H1 (cell line): ENCODE data around the gene OTOF. TPM values are rescaled to one million over a fixed set of nuclear protein-coding genes. Genes with fewer than 3 reads are reported as not detected.
A peak's percentile ranks its signal among the peaks of the same experiment; 100 is the strongest.

Experiments used
- CTCF ChIA-PET: fragments of 300-600 bp; sonication (Branson Sonifier 250); formaldehyde crosslinking; loops from one replicate; lab custom pipeline; 2021; ENCODE audit not compliant: partially characterized antibody; lab: Charles Lee
- POLR2A ChIA-PET: fragments of 300-600 bp; sonication (Branson Sonifier 250); formaldehyde crosslinking; loops from one replicate; lab custom pipeline; 2021; ENCODE audit warnings: inconsistent platforms; ENCODE audit not compliant: partially characterized antibody; lab: Charles Lee
- DNase-seq, 2 experiments: peaks; one replicate each; pipeline versions ENCODE4 v3.0.0 to v3.0.0-alpha.2; 2010 to 2022; ENCODE audit warnings: low spot score in 2 of 2, low read depth in 1 of 2, mixed read lengths in 1 of 2
- FAIRE-seq: peaks from 2 replicates; lab custom pipeline; 2011; peaks lifted over from hg19 to GRCh38; lab: Jason Lieb, UNC
- H2AFZ ChIP-seq: 2 replicates; pipeline ENCODE4 v1.8.1; 2012; ENCODE audit warnings: low read length, inconsistent platforms
- H2AK5ac ChIP-seq: 2 replicates; pipeline ENCODE4 v1.6.1; 2013; ENCODE audit warnings: low read depth, low read length
- H2BK120ac ChIP-seq: replicated peaks from 2 replicates; pipeline ENCODE3; 2013; ENCODE audit warnings: low read depth, low read length, inconsistent platforms
- H2BK12ac ChIP-seq: 2 replicates; pipeline ENCODE4 v1.6.1; 2013; ENCODE audit warnings: low read depth, low read length
- H2BK15ac ChIP-seq: 2 replicates; pipeline ENCODE4 v1.6.1; 2013; ENCODE audit warnings: low read length
- H2BK20ac ChIP-seq: 2 replicates; pipeline ENCODE4 v1.6.1; 2013; ENCODE audit warnings: low read length
- H2BK5ac ChIP-seq: 2 replicates; pipeline ENCODE4 v1.6.1; 2013; ENCODE audit warnings: low read depth, low read length
- H3K14ac ChIP-seq: 2 replicates; pipeline ENCODE4 v1.6.1; 2013; ENCODE audit warnings: inconsistent platforms; ENCODE audit not compliant: insufficient read length
- H3K18ac ChIP-seq: 2 replicates; pipeline ENCODE4 v1.6.1; 2013; ENCODE audit warnings: low read length; ENCODE audit errors: extremely low read depth
- H3K23ac ChIP-seq: 2 replicates; pipeline ENCODE4 v1.6.1; 2013; ENCODE audit warnings: inconsistent platforms; ENCODE audit not compliant: insufficient read length
- H3K23me2 ChIP-seq: 2 replicates; pipeline ENCODE4 v1.6.1; 2013; ENCODE audit warnings: low read depth, low read length
- H3K27ac ChIP-seq: 2 replicates; pipeline ENCODE4 v1.6.1; 2011; ENCODE audit warnings: low read depth, low read length, inconsistent platforms
- H3K27me3 ChIP-seq, 4 experiments: replicated peaks in 1 of 4; 1 replicate in 1 of 4; 2 replicates in 3 of 4; pipeline versions ENCODE4 v1.6.1 to v1.8.1; 2011 to 2013; ENCODE audit warnings: low read length in 3 of 4, mild to moderate bottlenecking in 3 of 4, inconsistent platforms in 2 of 4, mixed read lengths in 2 of 4, moderate library complexity in 1 of 4; ENCODE audit not compliant: control insufficient read depth in 3 of 4, insufficient read depth in 3 of 4; ENCODE audit errors: extremely low read depth in 1 of 4
- H3K36me3 ChIP-seq, 4 experiments: 2 replicates each; pipeline versions ENCODE4 v1.6.1 to v1.8.1; 2011 to 2013; ENCODE audit warnings: mild to moderate bottlenecking in 4 of 4, low read length in 3 of 4, moderate library complexity in 2 of 4, control low read depth in 1 of 4, inconsistent platforms in 1 of 4; ENCODE audit not compliant: insufficient read depth in 4 of 4, control insufficient read depth in 2 of 4
- H3K4ac ChIP-seq: replicated peaks from 2 replicates; pipeline ENCODE3; 2013; ENCODE audit warnings: low read length, low read depth, mixed read lengths, inconsistent platforms; ENCODE audit not compliant: insufficient read length
- H3K4me1 ChIP-seq, 4 experiments: replicated peaks in 1 of 4; 1 replicate in 1 of 4; 2 replicates in 3 of 4; pipeline versions ENCODE4 v1.6.1 to v1.8.1; 2011 to 2013; ENCODE audit warnings: low read length in 3 of 4, inconsistent platforms in 2 of 4, mixed read lengths in 1 of 4; ENCODE audit not compliant: insufficient read depth in 4 of 4, control insufficient read depth in 3 of 4
- H3K4me2 ChIP-seq, 2 experiments: 2 replicates each; pipeline versions ENCODE4 v1.6.1 to v1.8.1; 2011 to 2013; ENCODE audit warnings: low read depth in 2 of 2, low read length in 2 of 2, control low read depth in 1 of 2, inconsistent platforms in 1 of 2, mild to moderate bottlenecking in 1 of 2; ENCODE audit not compliant: insufficient read depth in 1 of 2
- H3K4me3 ChIP-seq, 4 experiments: fragments of 200-600, 300-600 bp in 1 of 4; sonication (generic), shearing (Covaris generic), sonication (Bioruptor Twin) in 1 of 4; 2 replicates each; pipeline versions ENCODE4 v1.5.1 to v1.8.1; 2011 to 2016; ENCODE audit warnings: low read length in 4 of 4, low read depth in 3 of 4, control low read depth in 2 of 4, inconsistent platforms in 2 of 4, mild to moderate bottlenecking in 2 of 4, mixed read lengths in 1 of 4, moderate library complexity in 1 of 4; ENCODE audit not compliant: insufficient read depth in 2 of 4; ENCODE audit errors: extremely low read depth in 1 of 4
- H3K56ac ChIP-seq: replicated peaks from 2 replicates; pipeline ENCODE3; 2013; ENCODE audit warnings: low read depth, mild to moderate bottlenecking, mixed read lengths, low read length, inconsistent platforms; ENCODE audit not compliant: insufficient read length
- H3K79me1 ChIP-seq: 2 replicates; pipeline ENCODE4 v1.6.1; 2013; ENCODE audit warnings: low read depth, low read length, control low read depth
- H3K79me2 ChIP-seq, 2 experiments: 2 replicates each; pipeline versions ENCODE4 v1.6.1 to v1.8.1; 2012 to 2013; ENCODE audit warnings: low read length in 2 of 2, mild to moderate bottlenecking in 2 of 2, inconsistent platforms in 1 of 2; ENCODE audit not compliant: insufficient read depth in 2 of 2, control insufficient read depth in 1 of 2
- H3K9ac ChIP-seq, 4 experiments: replicated peaks in 1 of 4; 1 replicate in 1 of 4; 2 replicates in 3 of 4; pipeline versions ENCODE4 v1.6.1 to v1.8.1; 2011 to 2013; ENCODE audit warnings: low read depth in 3 of 4, low read length in 3 of 4, control low read depth in 2 of 4, mild to moderate bottlenecking in 2 of 4, moderate library complexity in 2 of 4, inconsistent platforms in 1 of 4; ENCODE audit errors: extremely low read depth in 1 of 4
- H3K9me3 ChIP-seq, 2 experiments: 2 replicates each; pipeline versions ENCODE4 v1.6.1 to v1.8.1; 2012 to 2013; ENCODE audit warnings: mild to moderate bottlenecking in 2 of 2, moderate library complexity in 2 of 2, control low read depth in 1 of 2, inconsistent platforms in 1 of 2, low read depth in 1 of 2, low read length in 1 of 2, mixed read lengths in 1 of 2; ENCODE audit not compliant: insufficient read depth in 2 of 2
- H4K20me1 ChIP-seq, 2 experiments: replicated peaks in 1 of 2; 2 replicates each; pipeline versions ENCODE3 to v1.8.1; 2011 to 2013; ENCODE audit warnings: inconsistent platforms in 2 of 2, low read length in 2 of 2, mild to moderate bottlenecking in 1 of 2; ENCODE audit not compliant: insufficient read depth in 2 of 2, control insufficient read depth in 1 of 2
- H4K5ac ChIP-seq: 2 replicates; pipeline ENCODE4 v1.6.1; 2013; ENCODE audit warnings: low read length, low read depth, mixed read lengths, inconsistent platforms; ENCODE audit not compliant: insufficient read length
- H4K8ac ChIP-seq: 2 replicates; pipeline ENCODE4 v1.8.0; 2013; ENCODE audit warnings: mild to moderate bottlenecking, moderate library complexity, low read length, inconsistent platforms; ENCODE audit not compliant: insufficient read depth; ENCODE audit errors: extremely low read depth
- H4K91ac ChIP-seq: replicated peaks from 2 replicates; pipeline ENCODE3; 2013; ENCODE audit warnings: low read length, mixed read lengths, inconsistent platforms; ENCODE audit not compliant: insufficient read length
- CBX5 ChIP-seq: fragments of 300-800, 300-1000 bp; sonication (generic); IDR thresholded peaks from 2 replicates; pipeline ENCODE4 v1.7.1; 2016; ENCODE audit warnings: antibody characterized with exemption, low read length, low read depth
- CREB1 ChIP-seq: IDR thresholded peaks from 2 replicates; pipeline ENCODE4 v1.6.1; 2012; ENCODE audit warnings: inconsistent platforms
- E2F6 ChIP-seq: IDR thresholded peaks from 2 replicates; pipeline ENCODE4 v1.6.1; 2012; ENCODE audit warnings: inconsistent platforms
- JUN ChIP-seq: IDR thresholded peaks from 2 replicates; pipeline ENCODE4 v1.6.1; 2011; ENCODE audit warnings: low read depth, mild to moderate bottlenecking, improper control_type of control experiment, low read length
- PHF8 ChIP-seq: fragments of 200-600 bp; sonication (generic); conservative IDR thresholded peaks from 2 replicates; pipeline ENCODE4 v1.7.1; 2012; ENCODE audit warnings: low read depth, mild to moderate bottlenecking, inconsistent platforms, low read length, moderate library complexity
- RFX5 ChIP-seq: IDR thresholded peaks from 2 replicates; pipeline ENCODE4 v1.6.1; 2011; ENCODE audit warnings: low read depth, low read length, improper control_type of control experiment, borderline replicate concordance
- SIRT6 ChIP-seq: IDR thresholded peaks from one replicate; pipeline ENCODE4 v1.7.1; 2012; ENCODE audit warnings: low read length, inconsistent platforms
- SP2 ChIP-seq: IDR thresholded peaks from 2 replicates; pipeline ENCODE4 v1.6.1; 2012; ENCODE audit warnings: mild to moderate bottlenecking, low read length, inconsistent platforms
- SRF ChIP-seq: IDR thresholded peaks from 2 replicates; pipeline ENCODE4 v1.6.1; 2011; ENCODE audit warnings: mild to moderate bottlenecking, low read depth, low read length, moderate library complexity
- SUZ12 ChIP-seq: fragments of 200-600 bp; sonication (generic); IDR thresholded peaks from 2 replicates; pipeline ENCODE4 v1.6.1; 2012; ENCODE audit warnings: mild to moderate bottlenecking, inconsistent platforms, low read length, moderate library complexity, mixed read lengths
- TBP ChIP-seq: IDR thresholded peaks from 2 replicates; pipeline ENCODE4 v1.6.1; 2011; ENCODE audit warnings: low read depth, low read length, improper control_type of control experiment
- TEAD4 ChIP-seq: IDR thresholded peaks from 2 replicates; pipeline ENCODE4 v1.6.1; 2012; ENCODE audit warnings: low read depth, low read length, inconsistent platforms, mixed read lengths
- YY1 ChIP-seq: IDR thresholded peaks from 2 replicates; pipeline ENCODE4 v1.6.1; 2011; ENCODE audit warnings: low read depth, mild to moderate bottlenecking, low read length
- WGBS, 2 experiments: shearing (Covaris generic) in 1 of 2; methylation state at CpG; one replicate each; pipeline versions ENCODE4 v1.1.6 to v1.1.7; 2013 to 2015; ENCODE audit warnings: low lambda C conversion rate in 2 of 2, mixed read lengths in 2 of 2, inconsistent platforms in 1 of 2, low coverage in 1 of 2, missing lambda C conversion rate in 1 of 2; ENCODE audit not compliant: insufficient replicate concordance in 2 of 2, insufficient coverage in 1 of 2, insufficient read length in 1 of 2; ENCODE audit errors: extremely low coverage in 1 of 2, missing lambda C conversion rate in 1 of 2; 5-methylcytosine and 5-hydroxymethylcytosine counted together
- polyA plus RNA-seq, 7 experiments: library from polyadenylated mRNA; depleted of rRNA in 3 of 7; stranded (reverse) in 5 of 7; unstranded in 2 of 7; fragments of >200 nt in 5 of 7; fragments of 200-250 nt in 2 of 7; gene quantifications; 1 replicate in 5 of 7; 2 replicates in 1 of 7; 4 replicates in 1 of 7; pipeline versions ENCODE4 v1.2.1 to v1.2.3, GENCODE V29; 2011 to 2013; ENCODE audit warnings: missing spikeins in 2 of 7, mixed read lengths in 2 of 7
- total RNA-seq: library from RNA; stranded (reverse); fragmentation: NEBNext Ultra II Directional; extraction: Animal tissue kit (Norgen Biotek cat#: 25700); gene quantifications from 2 replicates; pipeline ENCODE4 v1.2.1, GENCODE V29; 2021

OTOF gene
- total and polyA plus RNA-seq, 2 of the 8 experiments (the other 6 are each of a cell fraction or from before 2014, with no cell fraction given), result 0.06 TPM; not detected in 1

DNA sequence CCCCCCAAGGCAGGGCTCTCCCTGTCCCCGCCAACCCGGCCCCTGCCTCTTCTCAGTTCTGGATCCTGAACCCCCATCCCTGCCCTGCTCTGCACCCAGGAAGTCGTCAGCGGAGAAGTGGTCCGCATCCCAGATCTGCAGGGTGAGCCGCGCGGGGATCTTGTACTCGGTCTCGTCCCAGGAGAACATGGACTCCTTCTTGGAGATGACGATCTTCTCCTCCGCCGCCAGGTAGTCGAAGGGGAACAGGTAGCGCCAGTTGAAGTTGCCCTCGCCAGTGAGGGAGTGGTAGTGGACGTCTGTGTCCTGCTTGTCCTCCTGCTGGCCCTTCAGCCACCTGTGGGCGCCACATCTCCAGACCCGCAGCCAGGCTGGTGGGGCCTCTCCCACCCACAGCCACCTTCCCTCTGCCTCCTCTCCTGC, 16.3 kb downstream of the OTOF start:
- Histone ChIP-seq H2BK120ac (peak overlapping the region; percentile 70), H3K4me2 (no peak overlapping the region), H4K91ac (peak overlapping the region; percentile 82), H3K56ac (no peak overlapping the region), H3K4me1 (peaks cover 0 to 23% (median 3%) of the 10 kb centered on the region in 4 experiments; a peak in 6 of 7 replicates), H2BK15ac (0 out of 2 replicates have a peak overlapping the region, but pooled peaks have one; percentile 16), H2BK5ac (peak overlapping the region; percentile 63; the same call in 1 of the 2 replicates), H2AFZ (no peak overlapping the region), H3K36me3 (no peaks in the 10 kb centered on the region), H4K5ac (no peak overlapping the region), H3K27me3 (no peaks in the 10 kb centered on the region), H3K23me2 (no peaks in the 10 kb centered on the region), H3K79me1 (no peaks in the 10 kb centered on the region), H4K8ac (peak overlapping the region; percentile 72; the same call in 1 of the 2 replicates), H4K20me1 (no peaks in the 10 kb centered on the region), H3K23ac (no peak overlapping the region), H3K18ac (peak overlapping the region; percentile 32; the same call in 1 of the 2 replicates), H3K4me3 (no peak overlapping the region), H3K79me2 (no peaks in the 10 kb centered on the region), H2AK5ac (peak overlapping the region; percentile 39; the same call in 1 of the 2 replicates), H3K14ac (no peak overlapping the region), H2BK20ac (0 out of 2 replicates have a peak overlapping the region, but pooled peaks have one; percentile 18), H3K9ac (no peak overlapping the region; a peak in 1 of 7 replicates), H2BK12ac (peak overlapping the region; percentile 80), H3K27ac (no peak overlapping the region), H3K4ac (no peak overlapping the region), H3K9me3 (no peaks in the 10 kb centered on the region)
- 82% methylated on average over 19 of the region's 19 CpGs; no CpG with 5 or more reads in 1 of the 2 experiments for WGBS, 2 experiments
- ChIA-PET POLR2A (no interaction called here), CTCF (interaction anchor here (1.1 to 3.3 kb wide), 14 partner anchors 8 to 259 kb away, joined by 3 to 16 read pairs (median 5); partner anchors contain the start of gene OTOF)
- TF ChIP-seq JUN, result no peak
- no peak for TF ChIP-seq TEAD4
- no peak for TF ChIP-seq CREB1
- no peak for TF ChIP-seq CBX5
- TF ChIP-seq TBP, result no peak
- TF ChIP-seq SUZ12, result no peak
- TF ChIP-seq PHF8, result no peak
- TF ChIP-seq YY1, result no peak
- TF ChIP-seq RFX5, result no peak
- no peak for TF ChIP-seq SP2
- no peak for TF ChIP-seq SIRT6
- TF ChIP-seq E2F6, result no peak
- no peak for TF ChIP-seq SRF
- DNase-seq (peak in 1 of 2 experiments; percentile 42), FAIRE-seq (no peak)
